ENCODE data around the gene ACAP1. TPM values are rescaled to one million over a fixed set of nuclear protein-coding genes. Genes with fewer than 3 reads are reported as not detected.

ACAP1 gene
- total RNA-seq, 2 experiments from 2014 or later = 727 to 775 TPM

DNA sequence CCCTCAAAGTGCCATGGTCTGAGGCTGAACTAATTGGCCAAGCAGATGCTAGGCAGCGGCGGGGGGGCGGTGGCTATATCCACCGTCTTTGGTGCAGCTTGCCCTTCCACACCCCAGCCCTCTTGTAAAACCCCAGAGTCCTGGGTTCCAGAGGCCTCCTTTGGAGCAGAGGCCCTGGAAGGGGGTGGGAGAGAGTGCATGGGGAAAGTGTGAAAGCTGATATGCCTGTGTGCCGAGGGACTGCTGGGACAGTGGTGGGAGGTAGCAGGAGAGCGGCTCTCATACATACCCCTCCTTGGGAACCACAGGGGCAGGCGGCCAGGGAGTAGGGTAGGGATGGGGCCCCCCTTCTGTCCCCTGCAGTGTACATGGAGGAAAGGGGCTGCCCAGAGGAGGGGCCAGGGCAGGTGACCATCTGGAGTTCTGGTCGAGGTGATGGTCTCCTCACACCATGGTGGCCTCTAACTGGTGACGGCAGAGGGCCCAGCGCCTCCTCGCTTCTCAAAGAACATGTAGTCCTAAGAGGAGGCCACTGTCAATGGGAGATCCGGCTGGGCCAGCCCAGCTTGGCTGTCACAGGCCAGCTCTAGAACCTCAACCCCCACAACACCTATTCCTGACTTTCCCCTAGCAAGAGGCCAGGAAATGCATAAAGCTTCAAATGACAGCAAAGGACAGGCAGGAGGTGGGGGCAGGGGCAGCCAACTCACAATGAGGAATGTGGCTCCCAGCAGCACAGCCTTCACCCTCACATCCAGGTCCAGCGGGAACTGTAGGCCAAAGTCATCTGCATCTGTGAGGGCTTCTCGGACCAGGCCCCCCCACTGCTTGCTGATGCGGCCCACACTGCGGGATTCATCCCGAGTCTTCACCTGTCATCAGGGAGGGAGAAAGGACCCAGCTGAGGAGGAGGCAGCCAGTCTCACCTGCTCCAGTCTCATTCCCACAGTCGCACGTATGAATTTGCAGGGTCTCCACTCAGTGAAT, 53.9 kb downstream of the ACAP1 start:
- no peak overlapping the region for H3K27ac Mint-ChIP-seq
- ChIA-PET CTCF (interaction anchor here (1.1 kb wide), 1 partner anchor 11 kb away, joined by 3 read pairs; no protein-coding TSS in a partner anchor), POLR2A (no interaction called here)
- no peaks in the 10 kb centered on the region for H3K9me3 Mint-ChIP-seq
- DNase-seq = no peak
- peaks cover 33% of the 10 kb centered on the region for H3K4me1 Mint-ChIP-seq
- H3K36me3 Mint-ChIP-seq (ENCODE audit: low read depth) = peaks cover 39% of the 10 kb centered on the region
- H3K4me3 Mint-ChIP-seq = no peak overlapping the region
- no peaks in the 10 kb centered on the region for H3K27me3 Mint-ChIP-seq

DNA sequence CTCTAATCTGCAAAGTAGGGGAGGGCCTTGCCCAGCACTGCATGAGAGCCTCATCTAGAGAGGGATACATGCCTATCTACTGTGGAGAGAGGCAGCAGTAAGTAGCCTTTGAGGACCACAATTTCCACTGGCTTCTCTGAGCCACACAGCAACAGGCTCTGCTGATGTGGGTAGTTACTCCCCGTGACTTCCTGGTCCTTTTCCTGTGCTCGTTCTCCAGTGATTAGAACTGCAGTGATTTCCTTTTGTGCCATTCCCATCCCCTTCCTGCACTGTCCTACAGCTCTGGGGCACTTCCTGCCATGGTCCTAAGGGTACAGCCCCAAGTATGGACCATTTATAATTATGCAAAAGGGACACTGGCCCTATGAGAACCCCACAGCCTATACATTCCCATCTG, 55.0 kb downstream of the ACAP1 start:
- Mint-ChIP-seq H3K27me3 (no peaks in the 10 kb centered on the region), H3K36me3 (ENCODE audit: low read depth) (peaks cover 39% of the 10 kb centered on the region)

DNA sequence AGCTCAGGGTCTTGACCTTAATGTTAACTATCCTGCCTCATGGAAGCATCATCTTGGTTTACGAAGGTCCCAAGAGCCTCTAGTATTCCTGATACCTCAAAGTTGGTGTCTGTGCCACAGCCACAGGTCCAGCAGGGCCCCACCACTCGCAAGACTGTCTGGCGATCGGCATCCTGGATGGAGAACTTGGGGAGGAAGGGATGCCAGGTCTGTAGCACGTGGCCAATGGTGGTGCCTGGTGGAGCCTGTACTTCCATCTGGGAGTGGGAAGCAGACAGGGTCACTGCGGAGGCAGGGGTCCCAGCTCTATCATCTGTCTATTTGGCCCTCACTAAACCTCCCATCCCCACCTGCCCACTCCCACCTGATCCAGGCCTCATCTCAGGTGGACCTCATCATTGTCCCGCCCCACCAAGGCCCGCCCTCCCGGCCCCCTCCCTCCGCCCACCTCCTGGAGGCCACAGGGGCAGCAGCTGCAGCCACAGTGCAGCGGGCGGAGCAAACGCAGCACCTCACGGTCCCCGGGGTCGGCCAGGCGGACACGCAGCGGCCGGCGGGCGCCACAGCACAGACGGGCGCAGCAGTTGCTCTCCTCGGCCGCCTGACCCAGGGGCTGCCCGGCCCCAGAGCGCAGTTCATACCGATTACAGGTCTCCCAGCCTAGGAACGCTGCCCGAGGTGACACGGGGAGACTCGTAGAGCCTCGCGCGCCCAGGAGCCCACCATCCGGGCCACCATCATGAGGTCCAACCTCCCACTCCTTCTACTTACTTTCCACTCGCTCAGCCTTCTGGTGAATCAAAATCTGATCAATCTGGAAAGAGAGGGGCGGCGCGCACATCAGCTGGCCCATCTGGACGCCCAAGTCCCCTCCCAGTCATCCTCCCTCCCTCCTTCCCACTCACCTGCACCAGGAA, 56.6 kb downstream of the ACAP1 start:
- peaks cover 39% of the 10 kb centered on the region for H3K36me3 Mint-ChIP-seq (ENCODE audit: low read depth)
- H3K4me3 Mint-ChIP-seq = peak overlapping the region; percentile 97
- no peaks in the 10 kb centered on the region for H3K27me3 Mint-ChIP-seq
- H3K4me1 Mint-ChIP-seq = peaks cover 34% of the 10 kb centered on the region
- POLR2A ChIA-PET = no interaction called here
- CTCF ChIA-PET = interaction anchor here (0.6 to 1.1 kb wide), 2 partner anchors 44 to 823 kb away, joined by 3 to 4 read pairs; no protein-coding TSS in a partner anchor
- H3K27ac Mint-ChIP-seq = peak overlapping the region; percentile 36
- H3K9me3 Mint-ChIP-seq = no peaks in the 10 kb centered on the region
- no peak for DNase-seq

More for the DNA sequence above, 55.0 kb downstream of the ACAP1 start:
- Mint-ChIP-seq H3K9me3 (no peaks in the 10 kb centered on the region), H3K27ac (peak overlapping the region; percentile 26), H3K4me1 (peaks cover 34% of the 10 kb centered on the region), H3K4me3 (peak overlapping the region; percentile 74)
- POLR2A ChIA-PET = no interaction called here
- CTCF ChIA-PET = no interaction called here
- no peak for DNase-seq

DNA sequence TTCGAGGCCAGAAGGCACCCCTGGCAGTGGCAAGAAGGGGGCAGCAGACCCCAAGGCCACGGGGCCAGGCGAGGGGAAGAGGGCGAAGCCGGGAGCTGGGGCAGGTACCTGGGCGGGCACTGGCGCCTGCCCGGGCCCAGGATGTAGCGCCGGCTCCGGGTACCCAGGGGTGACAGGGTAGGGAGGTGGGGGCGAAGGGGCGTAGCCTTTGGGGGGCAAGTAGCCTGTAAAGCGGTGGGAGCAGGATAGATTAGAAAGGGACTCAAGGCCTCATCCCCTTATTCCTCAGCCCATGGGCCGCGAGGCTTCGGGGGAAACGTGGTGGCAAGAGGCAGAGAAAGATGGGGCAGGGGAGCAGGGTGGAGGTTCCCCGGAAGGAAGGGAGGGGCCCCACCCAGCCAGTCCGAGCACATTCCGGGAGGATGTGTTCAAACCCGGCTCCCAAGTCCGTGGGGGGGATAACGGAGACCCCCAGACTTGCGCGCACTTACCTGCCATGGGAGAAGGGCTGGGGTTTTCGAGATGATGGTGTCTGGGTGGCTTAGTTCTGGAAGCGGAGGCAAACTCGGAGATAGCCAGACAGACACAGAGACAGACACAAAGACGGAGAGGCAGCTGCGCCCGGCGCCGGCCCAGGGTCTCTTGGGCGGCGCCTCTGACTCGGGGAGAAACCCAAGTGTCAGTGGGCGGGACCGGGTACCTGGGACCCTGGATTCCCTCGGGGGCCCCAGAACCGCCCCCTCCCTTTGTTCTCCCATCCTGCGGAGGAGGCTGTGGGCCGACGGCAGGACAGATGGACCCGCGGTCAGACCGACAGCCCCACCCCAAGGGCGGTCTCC, 57.5 kb downstream of the ACAP1 start:
- Mint-ChIP-seq H3K27me3 (no peaks in the 10 kb centered on the region), H3K9me3 (no peaks in the 10 kb centered on the region), H3K36me3 (ENCODE audit: low read depth) (peaks cover 38% of the 10 kb centered on the region), H3K27ac (peak overlapping the region; percentile 89), H3K4me3 (peak overlapping the region; percentile 97), H3K4me1 (peaks cover 34% of the 10 kb centered on the region)
- POLR2A ChIA-PET = no interaction called here
- DNase-seq = peak; percentile 69
- CTCF ChIA-PET = interaction anchor here (0.6 to 1.1 kb wide), 3 partner anchors 25 to 822 kb away, joined by 3 to 4 read pairs (median 3); no protein-coding TSS in a partner anchor

DNA sequence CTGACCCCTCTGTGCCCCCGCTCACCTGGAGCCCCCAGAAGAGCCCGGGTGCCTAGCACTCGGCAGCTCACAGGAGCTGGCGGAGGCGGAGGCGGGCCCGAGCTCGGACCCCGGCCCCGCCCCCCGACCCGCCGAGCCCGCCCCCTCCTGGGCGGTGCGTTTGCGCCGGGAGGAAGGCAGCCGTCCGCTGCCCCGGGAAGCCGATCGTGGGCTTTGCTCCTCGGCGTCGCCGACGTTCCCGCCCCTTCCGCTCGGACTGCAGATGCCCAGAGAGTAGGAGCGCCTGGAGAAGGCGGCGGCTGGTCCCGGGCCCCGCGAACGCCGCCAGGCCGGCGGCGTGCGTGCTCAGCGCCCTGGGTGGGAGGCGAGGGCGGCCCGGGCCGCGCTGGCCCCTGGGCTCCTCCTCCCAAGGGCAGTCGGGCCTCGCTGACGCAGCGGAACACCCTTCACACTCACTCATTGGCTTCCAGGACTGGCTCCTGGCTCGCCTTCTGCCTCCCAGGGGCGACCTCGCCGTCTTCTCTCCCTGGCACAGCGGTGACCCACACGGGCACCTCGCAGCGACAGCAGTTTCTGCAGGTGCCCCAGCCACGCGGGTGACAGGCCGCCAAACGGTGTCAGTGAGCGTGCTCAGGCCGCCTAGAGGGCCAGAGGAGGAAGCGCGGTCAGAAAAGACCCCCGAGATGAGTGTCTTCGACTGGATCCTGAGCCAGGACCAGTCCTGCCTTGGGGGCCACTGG, 58.3 kb downstream of the ACAP1 start, which contains the start of gene PLSCR3:
TSS of gene PLSCR3 (minus strand) at position 74 of the 740 bp plus-strand sequence. CDS start 415 bp downstream, outside the sequence.
- Mint-ChIP-seq H3K36me3 (ENCODE audit: low read depth) (peaks cover 31% of the 10 kb centered on the region), H3K4me3 (peak within 1 kb of the TSS; percentile 97), H3K27ac (peak within 1 kb of the TSS; percentile 89), H3K9me3 (no peaks in the 10 kb centered on the region), H3K27me3 (no peaks in the 10 kb centered on the region), H3K4me1 (peaks cover 34% of the 10 kb centered on the region)
- CTCF ChIA-PET = interaction anchor here (0.6 to 1.7 kb wide), 6 partner anchors 13 to 117 kb away, joined by 3 to 4 read pairs (median 3); no protein-coding TSS in a partner anchor
- POLR2A ChIA-PET = no interaction called here
- peak; percentile 80 for DNase-seq

DNA sequence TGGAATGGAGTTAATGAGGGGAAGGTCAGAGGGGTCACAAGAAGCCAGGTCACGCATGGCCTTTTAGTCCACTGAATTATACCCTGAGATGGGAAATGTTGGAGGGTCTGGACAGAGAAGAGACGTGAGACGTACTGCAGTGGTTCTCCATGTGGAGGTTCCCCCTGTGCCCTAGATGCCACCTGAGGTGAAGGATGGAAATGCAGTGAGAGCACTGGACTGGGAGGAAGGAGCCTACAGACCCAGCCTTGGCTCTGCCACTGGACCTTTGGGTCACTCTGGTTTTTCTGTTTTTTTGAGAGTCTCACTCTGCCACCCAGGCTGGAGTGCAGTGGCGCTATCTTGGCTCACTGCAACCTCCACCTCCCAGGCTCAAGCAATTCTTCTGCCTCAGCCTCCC, 59.8 kb downstream of the ACAP1 start:
- H3K4me3 Mint-ChIP-seq = peak overlapping the region; percentile 11
- peaks cover 32% of the 10 kb centered on the region for H3K4me1 Mint-ChIP-seq
- no peaks in the 10 kb centered on the region for H3K27me3 Mint-ChIP-seq
- ChIA-PET POLR2A (no interaction called here), CTCF (interaction anchor here (1.4 to 1.7 kb wide), 2 partner anchors 41 to 48 kb away, joined by 4 to 5 read pairs; no protein-coding TSS in a partner anchor)
- H3K27ac Mint-ChIP-seq = no peak overlapping the region
- H3K9me3 Mint-ChIP-seq = no peaks in the 10 kb centered on the region
- DNase-seq = no peak
- peaks cover 22% of the 10 kb centered on the region for H3K36me3 Mint-ChIP-seq (ENCODE audit: low read depth)

DNA sequence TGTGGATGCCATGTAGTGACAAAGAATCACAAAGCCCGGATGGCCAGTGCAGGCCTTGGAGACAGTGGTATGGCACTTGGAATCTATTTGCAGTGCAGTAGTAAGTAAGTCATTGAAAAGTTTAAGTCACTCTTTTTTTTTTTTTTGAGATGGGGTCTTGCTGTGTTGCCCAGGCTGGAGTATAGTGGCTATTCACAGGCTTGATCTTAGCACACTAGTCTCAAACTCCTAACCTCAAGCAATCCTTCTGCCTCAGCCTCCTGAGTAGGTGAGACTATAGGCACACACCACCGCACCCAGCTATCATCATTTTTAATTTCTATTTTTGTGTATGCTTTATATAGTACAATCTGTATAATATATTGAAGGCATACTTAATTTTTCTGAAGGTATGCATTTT, 62.3 kb downstream of the ACAP1 start:
- Mint-ChIP-seq H3K27me3 (no peaks in the 10 kb centered on the region), H3K27ac (no peak overlapping the region), H3K36me3 (ENCODE audit: low read depth) (peaks cover 7% of the 10 kb centered on the region), H3K4me1 (peaks cover 23% of the 10 kb centered on the region), H3K4me3 (no peak overlapping the region), H3K9me3 (no peaks in the 10 kb centered on the region)
- DNase-seq = no peak
- ChIA-PET POLR2A (no interaction called here), CTCF (interaction anchor here (0.6 to 2.0 kb wide), 7 partner anchors 10 to 162 kb away, joined by 3 to 6 read pairs (median 3); partner anchors contain the start of genes ACAP1 and SENP3)

Other genes starting within 250 kb of the ACAP1 start
- not detected for gene ASGR2, start 221.7 kb upstream of the ACAP1 start, total RNA-seq
- under 1 TPM; 0.29 to 0.62 TPM for gene ASGR1, start 157.2 kb upstream of the ACAP1 start, total RNA-seq
- 1 to 10 TPM; 9.4 to 9.5 TPM for gene DLG4, start 116.7 kb upstream of the ACAP1 start, total RNA-seq
- 100 to 1,000 TPM; 338 to 370 TPM for gene ACADVL, start 116.6 kb upstream of the ACAP1 start, total RNA-seq
- gene DVL2, start 102.0 kb upstream of the ACAP1 start, total RNA-seq = 10 to 100 TPM; 53.2 TPM
- gene PHF23, start 97.1 kb upstream of the ACAP1 start, total RNA-seq = 10 to 100 TPM; 55.9 to 59.2 TPM
- gene GABARAP, start 94.1 kb upstream of the ACAP1 start, total RNA-seq = 100 to 1,000 TPM; 256 to 279 TPM
- gene CTDNEP1, start 84.8 kb upstream of the ACAP1 start, total RNA-seq = 100 to 1,000 TPM; 168 to 183 TPM
- 10 to 100 TPM; 41.7 to 42.4 TPM for gene ELP5, start 84.3 kb upstream of the ACAP1 start, total RNA-seq
- under 1 TPM in 1 of 2 experiments, not detected in 1; 0.29 TPM for gene CLDN7, start 74.1 kb upstream of the ACAP1 start, total RNA-seq
- gene SLC2A4, start 54.8 kb upstream of the ACAP1 start, total RNA-seq = not detected
- gene YBX2, start 41.9 kb upstream of the ACAP1 start, total RNA-seq = under 1 TPM; 0.55 to 0.83 TPM
- gene EIF5A, start 28.9 kb upstream of the ACAP1 start, total RNA-seq = 100 to 1,000 TPM; 470 to 502 TPM
- gene GPS2, start 21.2 kb upstream of the ACAP1 start, total RNA-seq = 100 to 1,000 TPM in 1 of 2 experiments, 10 to 100 TPM in 1; 85.9 to 105 TPM
- 10 to 100 TPM; 34.7 to 38.1 TPM for gene NEURL4, start 7.2 kb upstream of the ACAP1 start, total RNA-seq
- 10 to 100 TPM; 11.2 to 12.5 TPM for gene KCTD11, start 15.6 kb downstream of the ACAP1 start, total RNA-seq
- under 1 TPM in 1 of 2 experiments, not detected in 1; 0.23 TPM for gene TMEM95, start 18.6 kb downstream of the ACAP1 start, total RNA-seq
- gene TNK1, start 44.6 kb downstream of the ACAP1 start, total RNA-seq = 1 to 10 TPM; 1.5 to 2.1 TPM
- gene PLSCR3, start 58.0 kb downstream of the ACAP1 start, total RNA-seq = 100 to 1,000 TPM; 151 to 161 TPM
- gene TMEM256, start 67.6 kb downstream of the ACAP1 start, total RNA-seq = 10 to 100 TPM; 47.2 to 48.3 TPM
- gene NLGN2, start 71.3 kb downstream of the ACAP1 start, total RNA-seq = 1 to 10 TPM in 1 of 2 experiments, under 1 TPM in 1; 0.89 to 1.4 TPM
- gene SPEM1, start 83.8 kb downstream of the ACAP1 start, total RNA-seq = not detected
- gene SPEM2, start 89.1 kb downstream of the ACAP1 start, total RNA-seq = not detected
- not detected for gene SPEM3, start 92.3 kb downstream of the ACAP1 start, total RNA-seq
- 10 to 100 TPM; 16.7 to 18.1 TPM for gene TMEM102, start 98.9 kb downstream of the ACAP1 start, total RNA-seq
- 1 to 10 TPM; 6.8 to 9.4 TPM for gene FGF11, start 103.0 kb downstream of the ACAP1 start, total RNA-seq
- 10 to 100 TPM; 18.8 to 19.2 TPM for gene CHRNB1, start 108.5 kb downstream of the ACAP1 start, total RNA-seq
- 10 to 100 TPM; 25.8 to 28.4 TPM for gene ZBTB4, start 143.1 kb downstream of the ACAP1 start, total RNA-seq
- gene SLC35G6, start 144.9 kb downstream of the ACAP1 start, total RNA-seq = not detected
- gene POLR2A, start 147.8 kb downstream of the ACAP1 start, total RNA-seq = 100 to 1,000 TPM; 175 to 201 TPM
- gene TNFSF12, start 212.5 kb downstream of the ACAP1 start, total RNA-seq = 10 to 100 TPM; 79.6 to 82.5 TPM
- 1 to 10 TPM; 3.8 to 4.0 TPM for gene TNFSF13, start 222.2 kb downstream of the ACAP1 start, total RNA-seq
- gene SENP3, start 225.4 kb downstream of the ACAP1 start, total RNA-seq = 10 to 100 TPM; 51.8 to 53.0 TPM
- 1 to 10 TPM; 3.8 to 4.4 TPM for gene CD68, start 243.1 kb downstream of the ACAP1 start, total RNA-seq
- 10 to 100 TPM; 62.3 to 81.7 TPM for gene MPDU1, start 247.3 kb downstream of the ACAP1 start, total RNA-seq

Data from activated CD4-positive, alpha-beta T cell treated with anti-CD3 and anti-CD28 coated beads, Interleukin-2, amount 10 ng/mL, durations not matched to agents 7 days and 5 days (primary cell).